Tibial artery (tissue), 4 donors: ENCODE measurements around the gene FNDC3B.

Source experiments
- DNase-seq, 2 donors: peaks; one replicate each; pipeline ENCODE4 v3.0.0-alpha.2; 2019
- H3K27ac ChIP-seq, 2 donors: fragments of 200-600 bp; sonication (generic) in 1 of 2; 1 replicate in 1 of 2; 2 replicates in 1 of 2; pipeline ENCODE4 v1.5.1; 2018 to 2019; ENCODE audit warnings: mild to moderate bottlenecking in 1 of 2
- H3K27me3 ChIP-seq, 2 donors: fragments of 200-600 bp; sonication (generic) in 1 of 2; one replicate each; pipeline versions ENCODE4 v1.5.1 to v1.6.0; 2016 to 2019
- H3K36me3 ChIP-seq, 3 donors: fragments of 200-600 bp; sonication (generic) in 2 of 3; one replicate each; pipeline ENCODE4 v1.5.1; 2016 to 2019; ENCODE audit warnings: mild to moderate bottlenecking in 2 of 3
- H3K4me1 ChIP-seq, 4 donors: fragments of 200-600 bp; sonication (generic) in 2 of 4; 1 replicate in 3 of 4; 2 replicates in 1 of 4; pipeline ENCODE4 v1.5.1; 2016 to 2019
- H3K4me3 ChIP-seq, 2 donors: fragments of 200-600 bp; sonication (generic) in 1 of 2; 1 replicate in 1 of 2; 2 replicates in 1 of 2; pipeline ENCODE4 v1.5.1; 2018 to 2019; ENCODE audit warnings: mild to moderate bottlenecking in 2 of 2
- H3K9me3 ChIP-seq, 3 donors: fragments of 200-600 bp; sonication (generic) in 1 of 3; one replicate each; pipeline ENCODE4 v1.5.1; 2016 to 2019
- CTCF ChIP-seq, 2 experiments: fragments of 200-600 bp in 1 of 2; fragments of 450-650 bp in 1 of 2; IDR thresholded peaks; one replicate each; pipeline ENCODE4 v1.5.1; 2017 to 2019; ENCODE audit warnings: antibody characterized with exemption in 2 of 2, mild to moderate bottlenecking in 1 of 2, moderate library complexity in 1 of 2
- intact Hi-C: fragments of 100-400 bp; cut with DNase I; formaldehyde crosslinking; loops from one replicate; pipeline ENCODE4 v1.15.0; 2023; ENCODE audit warnings: low total_unique reads

FNDC3B gene

GRCh38 chr3:172166890-172167289 lies 127.5 kb downstream of the FNDC3B start:
- Histone ChIP-seq H3K36me3 (no peaks in the 10 kb centered on the region), H3K27ac (no peak overlapping the region), H3K27me3 (no peaks in the 10 kb centered on the region), H3K4me1 (peaks cover 0 to 64% (median 33%) of the 10 kb centered on the region in 4 donors), H3K9me3 (no peaks in the 10 kb centered on the region), H3K4me3 (no peak overlapping the region)
- no peak for TF ChIP-seq CTCF (IDR thresholded peaks at IDR 0.05)
- no peak for DNase-seq
- intact Hi-C loops, result no loop called here

GRCh38 chr3:172167892-172168648 lies 128.7 kb downstream of the FNDC3B start:
- Histone ChIP-seq H3K4me3 (no peak overlapping the region), H3K27ac (no peak overlapping the region), H3K9me3 (no peaks in the 10 kb centered on the region), H3K36me3 (no peaks in the 10 kb centered on the region), H3K27me3 (no peaks in the 10 kb centered on the region), H3K4me1 (peaks cover 0 to 64% (median 32%) of the 10 kb centered on the region in 4 donors)
- DNase-seq, result no peak
- intact Hi-C loops, result no loop called here
- TF ChIP-seq CTCF (IDR thresholded peaks at IDR 0.05), result no peak

GRCh38 chr3:172170073-172170709 lies 130.8 kb downstream of the FNDC3B start:
- intact Hi-C loops, result no loop called here
- Histone ChIP-seq H3K27me3 (no peaks in the 10 kb centered on the region), H3K36me3 (no peaks in the 10 kb centered on the region), H3K4me1 (peaks cover 0 to 84% (median 48%) of the 10 kb centered on the region in 4 donors), H3K27ac (peak overlapping the region in 1 of 2 donors; percentile 4), H3K4me3 (no peak overlapping the region), H3K9me3 (no peaks in the 10 kb centered on the region)
- DNase-seq, result no peak
- TF ChIP-seq CTCF (IDR thresholded peaks at IDR 0.05), result no peak

- Histone ChIP-seq H3K36me3 (no peaks in the 10 kb centered on the region), H3K4me3 (no peak overlapping the region), H3K27ac (no peak overlapping the region), H3K4me1 (peaks cover 0 to 91% (median 53%) of the 10 kb centered on the region in 4 donors), H3K9me3 (no peaks in the 10 kb centered on the region), H3K27me3 (no peaks in the 10 kb centered on the region)
- intact Hi-C loops, result no loop called here
- DNase-seq, result no peak
- TF ChIP-seq CTCF (IDR thresholded peaks at IDR 0.05), result no peak
These were observed 131.5 kb downstream of the FNDC3B start for GRCh38 chr3:172170841-172171240.

- no peak for DNase-seq
- H3K9me3 ChIP-seq, result no peaks in the 10 kb centered on the region
- TF ChIP-seq CTCF (IDR thresholded peaks at IDR 0.05), result no peak
- peaks cover 0 to 94% (median 59%) of the 10 kb centered on the region in 4 donors for H3K4me1 ChIP-seq
- H3K27ac ChIP-seq, result no peak overlapping the region
- no peak overlapping the region for H3K4me3 ChIP-seq
- no peaks in the 10 kb centered on the region for H3K27me3 ChIP-seq
- H3K36me3 ChIP-seq, result no peaks in the 10 kb centered on the region
- intact Hi-C loops, result no loop called here
These were observed 132.2 kb downstream of the FNDC3B start for GRCh38 chr3:172171396-172172075.
